GM12873 (cell line): ENCODE data around the gene GPHN.

Experiments used
- CTCF ChIP-seq: IDR thresholded peaks from 2 replicates; pipeline ENCODE4 v1.5.1; 2012; ENCODE audit warnings: low read depth, mild to moderate bottlenecking, moderate library complexity, low read length, control low read depth; ENCODE audit not compliant: insufficient read depth; ENCODE audit errors: missing control alignments

GPHN gene

GRCh38 chr14:66606826-66607225, 98.9 kb downstream of the GPHN start:
- TF ChIP-seq CTCF, result no peak

- TF ChIP-seq CTCF, result peak; percentile 48
Measured at GRCh38 chr14:66610154-66610563, 102.2 kb downstream of the GPHN start.

GRCh38 chr14:66613344-66613743, 105.4 kb downstream of the GPHN start:
- no peak for TF ChIP-seq CTCF

GRCh38 chr14:66619952-66620351, 112.0 kb downstream of the GPHN start:
- no peak for TF ChIP-seq CTCF

- TF ChIP-seq CTCF, result no peak
Measured at GRCh38 chr14:66623838-66624237, 115.9 kb downstream of the GPHN start.

GRCh38 chr14:66624336-66624937, 116.5 kb downstream of the GPHN start:
- peak; percentile 62 for TF ChIP-seq CTCF

- no peak for TF ChIP-seq CTCF
Measured at GRCh38 chr14:66628636-66629035, 120.7 kb downstream of the GPHN start.
